Gastrocnemius medialis (tissue), 4 donors: Measurements from ENCODE around the gene SPOCK1. TPM values are rescaled to one million over a fixed set of nuclear protein-coding genes. Genes with fewer than 3 reads are reported as not detected.

Experiments
- ATAC-seq, 2 donors: fragments of 150-250 bp; one replicate each; pipeline ENCODE4 v1.9.1; 2016
- DNase-seq, 2 donors: peaks; one replicate each; pipeline ENCODE4 v3.0.0-alpha.2; 2019
- H3K27ac ChIP-seq, 4 donors: fragments of 200-600 bp; sonication (generic); 1 replicate in 1 of 4; 2 replicates in 3 of 4; pipeline ENCODE4 v1.5.1; 2016 to 2018; ENCODE audit warnings: mild to moderate bottlenecking in 2 of 4, moderate library complexity in 1 of 4
- H3K27me3 ChIP-seq, 3 donors: fragments of 200-600 bp; sonication (generic) in 2 of 3; 1 replicate in 1 of 3; 2 replicates in 2 of 3; pipeline versions ENCODE4 v1.5.1 to v1.6.0; 2016 to 2019; ENCODE audit warnings: mild to moderate bottlenecking in 1 of 3, moderate library complexity in 1 of 3
- H3K36me3 ChIP-seq, 2 donors: fragments of 200-600 bp; sonication (generic) in 1 of 2; one replicate each; pipeline ENCODE4 v1.5.1; 2017 to 2018
- H3K4me1 ChIP-seq, 2 donors: fragments of 200-600 bp; sonication (generic) in 1 of 2; one replicate each; pipeline ENCODE4 v1.5.1; 2016 to 2017; ENCODE audit warnings: mild to moderate bottlenecking in 2 of 2
- H3K4me3 ChIP-seq, 4 donors: fragments of 200-600 bp; sonication (generic) in 3 of 4; 1 replicate in 1 of 4; 2 replicates in 3 of 4; pipeline ENCODE4 v1.5.1; 2016 to 2019; ENCODE audit warnings: mild to moderate bottlenecking in 2 of 4
- H3K9me3 ChIP-seq, 3 donors: fragments of 200-600 bp; sonication (generic) in 2 of 3; 1 replicate in 1 of 3; 2 replicates in 2 of 3; pipeline ENCODE4 v1.5.1; 2016 to 2019
- CTCF ChIP-seq, 5 experiments: fragments of 450-650 bp in 3 of 5; fragments of 200-600 bp in 2 of 5; sonication (generic) in 2 of 5; IDR thresholded peaks in 4 of 5; conservative IDR thresholded peaks in 1 of 5; 1 replicate in 4 of 5; 2 replicates in 1 of 5; pipeline ENCODE4 v1.5.1; 2016 to 2019; ENCODE audit warnings: antibody characterized with exemption in 5 of 5, mild to moderate bottlenecking in 3 of 5, moderate library complexity in 3 of 5
- POLR2A ChIP-seq, 2 donors: fragments of 450-650 bp; IDR thresholded peaks; one replicate each; pipeline ENCODE4 v1.6.1; 2017; ENCODE audit warnings: antibody characterized with exemption in 2 of 2, mild to moderate bottlenecking in 2 of 2, moderate library complexity in 2 of 2
- in situ Hi-C, 4 donors: fragments of 200-750 bp; cut with MboI; loops; one replicate each; pipeline versions ENCODE4 v1.15.0 to v1.8.0; 2017; ENCODE audit warnings: low sequenced_read_pairs in 4 of 4
- intact Hi-C: fragments of 100-400 bp; cut with DNase I; formaldehyde crosslinking; loops from one replicate; pipeline ENCODE4 v1.15.1; 2023; ENCODE audit warnings: low total_unique reads
- total RNA-seq, 4 donors: library from RNA; depleted of rRNA; stranded (reverse); fragments of >200 nt; gene quantifications; one replicate each; pipeline versions ENCODE4 v1.1.0 to v1.2.3, GENCODE V29; 2016

The SPOCK1 gene
- total RNA-seq, 4 donors from 2014 or later: 5.8 to 33.8 (median 25.3) TPM

GRCh38 chr5:137216976-137217598 is 282.0 kb downstream of the SPOCK1 start:
- DNase-seq (no peak), ATAC-seq (no peak)
- intact Hi-C loops (no loop called here), in situ Hi-C loops (loop anchor here in 3 of 4 donors (10.0 to 25.0 kb wide), 3 partner anchors 270 to 412 kb away; partner anchors contain the start of gene SPOCK1 (in 1 of the 3))
- TF ChIP-seq POLR2A (IDR thresholded peaks at IDR 0.05) (no peak), CTCF (IDR thresholded peaks at IDR 0.05 in 4 of 5, conservative IDR thresholded peaks at IDR 0.05 in 1 of 5) (no peak)
- Histone ChIP-seq H3K36me3 (no peaks in the 10 kb centered on the region), H3K4me3 (no peak overlapping the region), H3K27me3 (no peaks in the 10 kb centered on the region), H3K27ac (no peak overlapping the region), H3K4me1 (peaks cover 7 to 11% of the 10 kb centered on the region in 2 donors), H3K9me3 (no peaks in the 10 kb centered on the region)

- no peak overlapping the region for H3K27ac ChIP-seq
- H3K9me3 ChIP-seq: no peaks in the 10 kb centered on the region
- H3K4me1 ChIP-seq: peaks cover 7 to 11% of the 10 kb centered on the region in 2 donors
- in situ Hi-C loops (loop anchor here in 3 of 4 donors (10.0 to 25.0 kb wide), 3 partner anchors 272 to 411 kb away; partner anchors contain the start of gene SPOCK1 (in 1 of the 3)), intact Hi-C loops (no loop called here)
- H3K4me3 ChIP-seq: no peak overlapping the region
- DNase-seq (no peak), ATAC-seq (no peak)
- H3K36me3 ChIP-seq: no peaks in the 10 kb centered on the region
- TF ChIP-seq CTCF (IDR thresholded peaks at IDR 0.05 in 4 of 5, conservative IDR thresholded peaks at IDR 0.05 in 1 of 5): no peak
- TF ChIP-seq POLR2A (IDR thresholded peaks at IDR 0.05): no peak
- H3K27me3 ChIP-seq: no peaks in the 10 kb centered on the region
Observed at GRCh38 chr5:137215780-137216179, 283.3 kb downstream of the SPOCK1 start.

- no peaks in the 10 kb centered on the region for H3K9me3 ChIP-seq
- H3K4me3 ChIP-seq: no peak overlapping the region
- H3K4me1 ChIP-seq: peaks cover 7 to 11% of the 10 kb centered on the region in 2 donors
- no peak overlapping the region for H3K27ac ChIP-seq
- intact Hi-C loops (no loop called here), in situ Hi-C loops (loop anchor here in 3 of 4 donors (10.0 to 25.0 kb wide), 3 partner anchors 272 to 410 kb away; partner anchors contain the start of gene SPOCK1 (in 1 of the 3))
- no peak for TF ChIP-seq CTCF (IDR thresholded peaks at IDR 0.05 in 4 of 5, conservative IDR thresholded peaks at IDR 0.05 in 1 of 5)
- no peak for TF ChIP-seq POLR2A (IDR thresholded peaks at IDR 0.05)
- ATAC-seq: no peak
- no peaks in the 10 kb centered on the region for H3K27me3 ChIP-seq
- no peaks in the 10 kb centered on the region for H3K36me3 ChIP-seq
- DNase-seq: no peak
Observed at GRCh38 chr5:137215261-137215660, 283.9 kb downstream of the SPOCK1 start.

- no peaks in the 10 kb centered on the region for H3K9me3 ChIP-seq
- intact Hi-C loops: no loop called here
- H3K27me3 ChIP-seq: no peaks in the 10 kb centered on the region
- ATAC-seq: no peak
- in situ Hi-C loops: loop anchor here in 3 of 4 donors (10.0 to 25.0 kb wide), 3 partner anchors 273 to 410 kb away; partner anchors contain the start of gene SPOCK1 (in 1 of the 3)
- peaks cover 11 to 12% of the 10 kb centered on the region in 2 donors for H3K4me1 ChIP-seq
- H3K4me3 ChIP-seq: no peak overlapping the region
- H3K27ac ChIP-seq: no peak overlapping the region
- no peak for DNase-seq
- H3K36me3 ChIP-seq: no peaks in the 10 kb centered on the region
- no peak for TF ChIP-seq POLR2A (IDR thresholded peaks at IDR 0.05)
- TF ChIP-seq CTCF (IDR thresholded peaks at IDR 0.05 in 4 of 5, conservative IDR thresholded peaks at IDR 0.05 in 1 of 5): no peak
Observed at GRCh38 chr5:137214446-137215189, 284.5 kb downstream of the SPOCK1 start.
